Activated T-helper 1 cell treated with anti-CD3 and anti-CD28 coated beads, Interleukin-12 subunit alpha, Interleukin-12 subunit beta, Interleukin-2, Interleukin-4 antibody, amounts not matched to agents 30 ng/mL and 10 ng/mL and 1 ng/mL, durations not matched to agents 14 hours and 24 hours and 36 hours (primary cell): ENCODE measurements around the gene TENT4A. TPM values are rescaled to one million over a fixed set of nuclear protein-coding genes. Genes with fewer than 3 reads are reported as not detected.

ENCODE experiments used
- DNase-seq: peaks from one replicate; pipeline ENCODE4 v3.0.0; 2021; ENCODE audit warnings: low spot score
- H3K27ac Mint-ChIP-seq: one replicate; pipeline ENCODE4 v1.8.0; 2021; ENCODE audit warnings: mild to moderate bottlenecking, mixed read lengths
- H3K27me3 Mint-ChIP-seq: one replicate; pipeline ENCODE4 v1.8.0; 2022; ENCODE audit warnings: mild to moderate bottlenecking, moderate library complexity, mixed read lengths; ENCODE audit not compliant: insufficient read depth
- H3K36me3 Mint-ChIP-seq: one replicate; pipeline ENCODE4 v1.8.0; 2021; ENCODE audit warnings: low read depth, mixed read lengths
- H3K4me1 Mint-ChIP-seq: one replicate; pipeline ENCODE4 v1.8.0; 2021; ENCODE audit warnings: low read depth, mixed read lengths
- H3K4me3 Mint-ChIP-seq: one replicate; pipeline ENCODE4 v1.8.0; 2021; ENCODE audit warnings: mild to moderate bottlenecking, moderate library complexity, mixed read lengths
- H3K9me3 Mint-ChIP-seq: one replicate; pipeline ENCODE4 v1.8.0; 2021; ENCODE audit warnings: mixed read lengths
- intact Hi-C: fragments of 100-400 bp; cut with micrococcal nuclease; formaldehyde crosslinking; loops from one replicate; pipeline ENCODE4 v1.15.1; 2024
- total RNA-seq: library from RNA; stranded (reverse); gene quantifications from 2 replicates; pipeline ENCODE4 v1.2.3, GENCODE V29; 2022

TENT4A gene
- total RNA-seq, 1 donor from 2014 or later: 42.3 TPM

- Mint-ChIP-seq H3K36me3 (no peaks in the 10 kb centered on the region), H3K27me3 (no peaks in the 10 kb centered on the region), H3K9me3 (no peaks in the 10 kb centered on the region), H3K4me3 (no peak overlapping the region), H3K27ac (no peak overlapping the region), H3K4me1 (no peaks in the 10 kb centered on the region)
- DNase-seq: no peak
- intact Hi-C loops: no loop called here
Measured at GRCh38 chr5:6801236-6801635, 88.0 kb downstream of the TENT4A start.

- intact Hi-C loops: no loop called here
- Mint-ChIP-seq H3K27ac (no peak overlapping the region), H3K4me3 (no peak overlapping the region), H3K27me3 (peaks cover 4% of the 10 kb centered on the region), H3K9me3 (peaks cover 5% of the 10 kb centered on the region), H3K36me3 (no peaks in the 10 kb centered on the region), H3K4me1 (no peaks in the 10 kb centered on the region)
- DNase-seq: no peak
Measured at GRCh38 chr5:6803981-6804550, 90.8 kb downstream of the TENT4A start.

- no peak for DNase-seq
- Mint-ChIP-seq H3K9me3 (peaks cover 5% of the 10 kb centered on the region), H3K27me3 (peaks cover 4% of the 10 kb centered on the region), H3K4me3 (no peak overlapping the region), H3K27ac (no peak overlapping the region), H3K4me1 (no peaks in the 10 kb centered on the region), H3K36me3 (no peaks in the 10 kb centered on the region)
- intact Hi-C loops: no loop called here
Measured at GRCh38 chr5:6804766-6805501, 91.7 kb downstream of the TENT4A start.

GRCh38 chr5:6805841-6806240, 92.6 kb downstream of the TENT4A start:
- H3K36me3 Mint-ChIP-seq: no peaks in the 10 kb centered on the region

More at GRCh38 chr5:6805841-6806240, 92.6 kb downstream of the TENT4A start:
- no peak for DNase-seq
- intact Hi-C loops: no loop called here
- peaks cover 5% of the 10 kb centered on the region for H3K9me3 Mint-ChIP-seq
- no peak overlapping the region for H3K27ac Mint-ChIP-seq
- no peaks in the 10 kb centered on the region for H3K4me1 Mint-ChIP-seq
- peaks cover 4% of the 10 kb centered on the region for H3K27me3 Mint-ChIP-seq
- no peak overlapping the region for H3K4me3 Mint-ChIP-seq

Other genes with a start within 250 kb of the TENT4A start
- 146 and 149 TPM in 2 replicates for gene NSUN2, start 80.4 kb upstream of the TENT4A start, total RNA-seq
- gene SRD5A1, start 80.0 kb upstream of the TENT4A start, total RNA-seq: 13.8 and 14.0 TPM in 2 replicates